Measurements from ENCODE around the gene ZNF423.
A peak's percentile ranks its signal among the peaks of the same experiment; 100 is the strongest.

Gene ZNF423

GRCh38 chr16:49757559-49758069, 98.3 kb downstream of the ZNF423 start:
- H3K4me3 ChIP-seq (ENCODE audit: low read depth, low read length): no peak overlapping the region
- DNase-seq (ENCODE audit: low read depth): no peak
- no peak for TF ChIP-seq CTCF (IDR thresholded peaks at IDR 0.05; ENCODE audit: insufficient read depth, low read depth, low read length, missing control alignments)

- no peak for DNase-seq (ENCODE audit: low read depth)
- TF ChIP-seq CTCF (IDR thresholded peaks at IDR 0.05; ENCODE audit: insufficient read depth, low read depth, low read length, missing control alignments): no peak
- H3K4me3 ChIP-seq (ENCODE audit: low read depth, low read length): no peak overlapping the region
Measured at GRCh38 chr16:49756775-49757558, 98.9 kb downstream of the ZNF423 start.

- DNase-seq (ENCODE audit: low read depth): no peak
- no peak for TF ChIP-seq CTCF (IDR thresholded peaks at IDR 0.05; ENCODE audit: insufficient read depth, low read depth, low read length, missing control alignments)
- H3K4me3 ChIP-seq (ENCODE audit: low read depth, low read length): no peak overlapping the region
Measured at GRCh38 chr16:49755716-49756505, 100.0 kb downstream of the ZNF423 start.

- peak; percentile 10 for TF ChIP-seq CTCF (IDR thresholded peaks at IDR 0.05; ENCODE audit: insufficient read depth, low read depth, low read length, missing control alignments)
- H3K4me3 ChIP-seq (ENCODE audit: low read depth, low read length): no peak overlapping the region
- no peak for DNase-seq (ENCODE audit: low read depth)
Measured at GRCh38 chr16:49755313-49755620, 100.6 kb downstream of the ZNF423 start.

GRCh38 chr16:49754495-49755312, 101.2 kb downstream of the ZNF423 start:
- no peak overlapping the region for H3K4me3 ChIP-seq (ENCODE audit: low read depth, low read length)
- TF ChIP-seq CTCF (IDR thresholded peaks at IDR 0.05; ENCODE audit: insufficient read depth, low read depth, low read length, missing control alignments): no peak
- peak; percentile 3 for DNase-seq (ENCODE audit: low read depth)

GRCh38 chr16:49750341-49751000, 105.4 kb downstream of the ZNF423 start:
- no peak overlapping the region for H3K4me3 ChIP-seq (ENCODE audit: low read depth, low read length)
- no peak for TF ChIP-seq CTCF (IDR thresholded peaks at IDR 0.05; ENCODE audit: insufficient read depth, low read depth, low read length, missing control alignments)
- no peak for DNase-seq (ENCODE audit: low read depth)
